ENCODE data around the gene ELOVL5.
"Not testable (repeated sequence)": the region's sequence is repeated elsewhere in the genome, so short reads cannot be mapped to it uniquely, and the experiment has no call there.

Gene ELOVL5

DNA sequence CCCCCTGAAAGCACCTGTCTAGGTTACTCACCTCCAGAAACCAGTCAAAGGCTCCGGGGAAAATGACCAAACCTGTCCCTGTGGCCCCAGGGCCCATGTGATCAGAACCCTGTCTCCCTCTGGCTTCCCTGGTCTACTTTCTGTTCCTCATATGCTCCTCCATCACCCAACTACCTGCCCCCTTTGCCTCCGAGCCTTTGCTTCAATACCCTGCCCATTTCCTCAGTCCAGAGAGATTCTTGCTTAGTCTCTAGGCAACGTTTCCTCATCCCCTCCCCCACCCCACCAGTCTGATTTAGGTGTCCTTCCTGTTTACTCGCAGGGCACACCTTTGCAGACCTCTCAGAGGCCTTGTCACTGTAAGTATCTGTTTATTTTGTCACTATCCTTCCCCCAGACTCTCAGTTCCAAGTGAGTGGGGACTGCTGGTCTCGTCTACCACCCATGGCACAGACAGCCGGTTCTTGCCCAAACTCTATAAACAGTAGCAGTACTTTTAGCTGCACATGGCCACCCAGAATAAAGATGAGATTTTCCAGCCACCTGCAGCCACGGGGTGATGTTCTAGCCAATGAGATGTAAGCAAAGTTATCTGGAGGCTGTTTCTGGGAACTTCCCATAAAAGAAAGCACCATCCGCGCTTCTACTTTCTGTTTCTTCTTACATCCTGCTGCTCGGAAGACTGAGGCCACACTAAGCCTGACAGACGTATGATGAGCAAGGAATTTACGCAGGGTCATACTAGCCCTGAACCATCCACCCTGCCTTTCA is 13.3 kb downstream of the ELOVL5 start:
- H3K4me3 ChIP-seq (ENCODE audit: low read depth, low read length) = no peak overlapping the region
- no peak for DNase-seq (ENCODE audit: low read depth)

DNA sequence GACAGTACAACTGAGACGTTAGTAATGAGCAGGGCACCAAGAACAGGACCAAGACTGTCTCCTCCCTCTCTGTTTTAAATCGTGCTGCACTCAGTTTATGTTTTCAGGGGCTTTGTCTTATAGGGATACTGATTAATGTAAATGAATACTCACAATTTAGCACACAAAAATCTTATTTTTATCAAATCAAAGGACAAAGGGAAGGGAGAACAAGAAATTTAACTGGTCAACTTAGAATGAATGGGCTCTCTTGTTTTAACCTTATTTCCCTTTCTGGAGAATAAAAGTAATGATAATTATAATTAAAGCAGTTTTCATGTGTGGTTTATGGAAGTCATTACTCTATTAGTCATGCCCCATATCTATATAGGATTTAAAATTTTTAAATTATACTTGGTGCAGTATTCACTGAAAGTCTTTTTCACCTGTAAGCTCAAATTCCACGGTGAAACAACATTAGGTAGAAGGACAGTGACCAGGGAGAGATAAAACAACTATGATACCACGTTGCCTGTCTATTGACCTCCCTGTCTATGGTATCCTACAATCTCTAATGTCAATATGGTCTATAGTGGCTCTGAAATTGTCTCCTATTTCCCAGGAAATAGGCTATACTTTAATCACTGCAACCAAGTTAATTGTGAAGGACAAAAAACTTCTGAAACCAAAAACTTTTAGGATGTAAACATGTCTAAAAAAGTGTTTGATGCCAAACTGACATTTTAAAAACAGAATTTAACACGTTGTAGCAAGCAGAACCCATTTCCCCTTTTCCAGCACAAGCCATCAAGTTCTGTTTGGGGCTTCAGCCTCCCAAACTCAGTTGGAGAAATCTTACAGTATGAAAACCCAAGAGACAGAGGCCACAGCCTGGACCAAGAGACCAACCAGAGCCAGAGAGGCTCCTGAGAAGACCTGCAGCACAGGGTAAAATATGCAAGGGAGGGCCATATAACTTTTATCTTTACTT is 15.0 kb downstream of the ELOVL5 start:
- no peak overlapping the region for H3K4me3 ChIP-seq (ENCODE audit: low read depth, low read length)
- DNase-seq (ENCODE audit: low read depth) = no peak

GRCh38 chr6:53331678-53332077 is 17.1 kb downstream of the ELOVL5 start:
- no peak for DNase-seq (ENCODE audit: low read depth)
- no peak overlapping the region for H3K4me3 ChIP-seq (ENCODE audit: low read depth, low read length)

DNA sequence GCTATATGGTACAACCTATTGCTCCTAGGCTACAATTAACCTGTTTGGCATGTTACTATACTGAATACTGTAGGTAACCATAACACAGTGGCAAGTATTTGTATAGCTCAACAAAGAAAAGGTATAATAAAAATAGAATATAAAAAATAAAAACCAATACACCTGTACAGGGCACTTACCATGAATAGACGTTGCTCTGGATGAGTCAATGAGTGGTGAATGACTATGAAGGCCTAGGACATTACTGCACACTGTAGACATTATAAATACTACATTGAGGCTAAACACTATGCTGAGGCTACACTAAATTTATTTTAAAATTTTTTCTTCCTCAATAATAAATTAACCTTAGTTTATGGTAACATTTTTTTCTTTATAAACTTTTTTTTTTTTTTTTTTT is 18.6 kb downstream of the ELOVL5 start:
- DNase-seq (ENCODE audit: low read depth) = no peak
- no peak overlapping the region for H3K4me3 ChIP-seq (ENCODE audit: low read depth, low read length)

DNA sequence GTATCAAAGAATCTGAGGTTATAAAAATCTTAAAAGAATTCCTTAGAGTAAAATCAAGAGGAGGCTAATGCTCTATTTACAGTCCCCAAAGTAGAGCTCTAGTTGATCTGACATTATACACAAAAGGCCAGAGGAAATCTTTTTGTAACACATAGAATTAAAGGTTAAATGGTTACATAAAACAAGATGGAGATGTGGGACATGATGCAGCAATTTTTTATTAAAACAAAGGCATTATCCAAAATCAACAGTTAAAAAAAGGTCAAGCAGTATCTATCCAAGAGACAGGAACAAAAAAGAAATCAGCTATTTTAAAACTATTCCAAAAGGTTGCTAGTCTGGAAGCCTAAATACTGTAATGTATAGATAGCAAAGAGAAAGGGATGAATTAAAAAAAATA is 20.4 kb downstream of the ELOVL5 start:
- no peak for DNase-seq (ENCODE audit: low read depth)
- H3K4me3 ChIP-seq (ENCODE audit: low read depth, low read length) = no peak overlapping the region

GRCh38 chr6:53327017-53327395 is 21.7 kb downstream of the ELOVL5 start:
- no peak overlapping the region for H3K4me3 ChIP-seq (ENCODE audit: low read depth, low read length)
- DNase-seq (ENCODE audit: low read depth) = no peak

- peak; percentile 88 for DNase-seq (ENCODE audit: low read depth)
- no peak overlapping the region for H3K4me3 ChIP-seq (ENCODE audit: low read depth, low read length)
Measured at GRCh38 chr6:53326372-53327016, 22.3 kb downstream of the ELOVL5 start.

GRCh38 chr6:53325785-53326184 is 23.0 kb downstream of the ELOVL5 start:
- no peak for DNase-seq (ENCODE audit: low read depth)
- H3K4me3 ChIP-seq (ENCODE audit: low read depth, low read length) = no peak overlapping the region

GRCh38 chr6:53322188-53323029 is 26.3 kb downstream of the ELOVL5 start:
- DNase-seq (ENCODE audit: low read depth) = no peak
- H3K4me3 ChIP-seq (ENCODE audit: low read depth, low read length) = no peak overlapping the region

GRCh38 chr6:53321701-53322100 is 27.0 kb downstream of the ELOVL5 start:
- no peak for DNase-seq (ENCODE audit: low read depth)
- no peak overlapping the region for H3K4me3 ChIP-seq (ENCODE audit: low read depth, low read length)

GRCh38 chr6:53320964-53321363 is 27.8 kb downstream of the ELOVL5 start:
- peak; percentile 42 for DNase-seq (ENCODE audit: low read depth)

GRCh38 chr6:53318429-53318828 is 30.3 kb downstream of the ELOVL5 start:
- no peak for DNase-seq (ENCODE audit: low read depth)
- H3K4me3 ChIP-seq (ENCODE audit: low read depth, low read length) = no peak overlapping the region

More at GRCh38 chr6:53320964-53321363, 27.8 kb downstream of the ELOVL5 start:
- no peak overlapping the region for H3K4me3 ChIP-seq (ENCODE audit: low read depth, low read length)

- H3K4me3 ChIP-seq (ENCODE audit: low read depth, low read length) = no peak overlapping the region
- DNase-seq (ENCODE audit: low read depth) = no peak
Measured at GRCh38 chr6:53317861-53318260, 30.9 kb downstream of the ELOVL5 start.

GRCh38 chr6:53317299-53317698 is 31.5 kb downstream of the ELOVL5 start:
- DNase-seq (ENCODE audit: low read depth); H3K4me3 ChIP-seq (ENCODE audit: low read depth, low read length): not testable (repeated sequence)

GRCh38 chr6:53316142-53316541 is 32.6 kb downstream of the ELOVL5 start:
- no peak for DNase-seq (ENCODE audit: low read depth)
- no peak overlapping the region for H3K4me3 ChIP-seq (ENCODE audit: low read depth, low read length)

- no peak overlapping the region for H3K4me3 ChIP-seq (ENCODE audit: low read depth, low read length)
- no peak for DNase-seq (ENCODE audit: low read depth)
Measured at GRCh38 chr6:53315086-53315724, 33.5 kb downstream of the ELOVL5 start.

- no peak overlapping the region for H3K4me3 ChIP-seq (ENCODE audit: low read depth, low read length)
- peak; percentile 53 for DNase-seq (ENCODE audit: low read depth)
Measured at GRCh38 chr6:53313784-53314400, 34.9 kb downstream of the ELOVL5 start.

DNA sequence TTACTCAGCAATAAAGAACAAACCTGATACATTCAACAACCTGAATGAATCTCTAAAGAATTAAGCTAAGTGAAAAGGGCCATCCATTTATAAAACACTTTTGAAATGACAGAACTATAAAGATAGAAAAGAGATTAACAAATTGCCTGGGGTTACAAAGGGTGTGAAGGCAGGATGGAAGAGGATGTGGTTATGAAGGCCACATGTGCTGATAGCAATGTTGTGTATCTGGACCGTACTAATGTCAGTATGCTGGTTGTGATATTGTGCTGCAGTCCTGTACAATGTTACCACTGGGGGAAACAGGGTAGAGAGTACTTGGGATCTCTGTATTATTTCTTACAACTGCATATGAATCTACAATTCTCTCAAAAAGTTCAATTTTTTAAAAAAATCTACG is 36.4 kb downstream of the ELOVL5 start:
- no peak for DNase-seq (ENCODE audit: low read depth)
- H3K4me3 ChIP-seq (ENCODE audit: low read depth, low read length) = no peak overlapping the region
